Measurements from ENCODE around the gene THAP8.

THAP8 gene

DNA sequence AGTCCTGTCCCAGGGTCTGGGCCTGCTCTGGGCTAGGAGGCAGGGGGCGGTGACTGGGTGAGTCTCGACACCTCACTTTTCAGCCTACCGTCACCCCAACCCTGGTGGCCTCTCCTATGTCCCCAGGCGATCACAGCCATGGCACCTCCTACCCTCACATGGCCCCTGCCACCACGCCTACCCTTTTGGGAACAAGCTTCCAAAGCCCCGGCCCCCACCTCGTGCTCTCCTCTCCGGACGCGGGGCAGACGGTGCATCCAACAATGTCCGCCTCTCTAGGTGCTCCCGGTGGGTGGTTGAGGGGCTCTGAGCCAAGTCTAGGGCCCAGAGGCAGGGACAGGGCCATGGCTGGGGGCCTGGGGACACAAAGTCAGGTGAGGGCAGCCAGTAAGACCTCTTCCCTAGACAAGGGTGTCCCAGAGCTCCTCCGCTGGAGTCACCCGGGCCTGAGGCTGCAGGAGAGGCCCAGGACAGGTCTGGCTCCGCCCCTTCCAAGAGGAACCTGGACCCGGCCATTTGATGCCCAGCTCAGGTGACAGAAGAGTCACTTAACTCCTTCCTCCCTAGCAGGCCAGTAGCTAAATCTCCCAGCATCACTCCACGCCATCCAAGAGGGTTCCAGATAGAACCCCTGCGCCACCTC, 45.6 kb downstream of the THAP8 start, which contains the start of gene SYNE4:
Gene SYNE4 (minus strand): TSS at position 478 of the 643 bp plus-strand sequence. CDS start 132 bp downstream, at position 346.
- DNase-seq (ENCODE audit: low read depth, low spot score) = no peak
- no peak within 1 kb of the TSS for H3K4me3 ChIP-seq (ENCODE audit: low read length)

DNA sequence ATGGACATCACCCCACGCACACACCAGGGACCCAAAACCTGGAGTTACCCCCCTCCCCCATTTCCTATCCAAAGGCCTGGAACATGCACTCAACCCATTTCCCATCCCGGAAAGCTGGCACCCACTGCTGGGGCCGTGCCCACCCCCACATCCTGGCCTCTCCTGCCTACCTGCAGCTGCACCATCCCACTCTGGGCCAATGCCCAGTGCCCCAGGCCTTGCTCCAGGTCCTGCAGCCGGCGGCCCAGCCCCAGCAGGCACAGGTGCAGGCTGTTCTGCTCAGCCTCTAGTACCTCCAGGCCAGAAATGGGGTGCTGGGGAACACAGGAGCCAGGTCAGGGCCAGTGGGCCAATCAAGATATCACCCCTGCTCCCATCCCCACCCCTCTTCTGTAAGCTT, 47.1 kb downstream of the THAP8 start:
- no peak for DNase-seq (ENCODE audit: low read depth, low spot score)

DNA sequence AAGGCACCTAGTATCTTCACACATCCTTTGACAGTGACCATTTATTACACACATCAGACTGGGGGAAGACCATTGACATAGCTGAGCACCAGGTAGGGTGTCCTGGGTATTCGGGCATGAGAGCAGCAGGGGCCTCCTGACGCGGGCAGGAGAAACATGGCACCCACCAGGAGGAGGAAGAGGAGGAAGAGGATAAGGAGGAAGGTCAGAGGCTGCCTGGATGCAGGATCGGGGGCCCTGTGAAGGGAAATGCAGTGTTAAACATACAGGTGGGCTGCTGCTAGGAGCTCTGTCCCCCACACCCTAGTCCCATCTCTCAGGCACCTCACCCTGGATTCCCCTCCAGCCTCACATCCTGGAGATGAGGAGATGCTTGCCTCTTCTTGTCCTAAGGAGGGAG, 50.8 kb downstream of the THAP8 start:
- H3K4me3 ChIP-seq (ENCODE audit: low read length) = no peak overlapping the region
- DNase-seq (ENCODE audit: low read depth, low spot score) = no peak

More for the DNA sequence above, 47.1 kb downstream of the THAP8 start:
- H3K4me3 ChIP-seq (ENCODE audit: low read length) = no peak overlapping the region

DNA sequence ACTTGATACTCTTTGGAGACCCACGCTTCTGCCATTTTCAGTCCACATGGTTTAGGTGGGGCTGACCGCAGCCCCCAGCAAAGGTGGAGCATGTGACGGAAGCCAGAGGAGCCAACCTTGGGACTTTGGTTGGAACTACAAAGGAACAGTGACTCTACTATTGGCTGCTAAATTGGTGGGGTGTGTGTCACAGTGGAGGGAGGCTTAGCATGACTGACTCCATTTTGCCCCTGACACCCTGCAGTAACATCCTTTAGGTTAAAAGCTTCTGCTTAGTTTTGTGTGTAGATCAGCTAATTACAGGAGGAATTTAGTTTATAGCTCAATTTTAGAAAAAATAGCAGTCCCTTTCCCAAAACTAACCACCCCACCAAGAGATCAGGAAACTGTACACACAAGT, 52.5 kb downstream of the THAP8 start:
- H3K4me3 ChIP-seq (ENCODE audit: low read length) = no peak overlapping the region
- no peak for DNase-seq (ENCODE audit: low read depth, low spot score)

- no peak for DNase-seq (ENCODE audit: low read depth, low spot score)
- H3K4me3 ChIP-seq (ENCODE audit: low read length) = no peak overlapping the region
Observed at GRCh38 chr19:35996777-35997176, 57.3 kb downstream of the THAP8 start.

- H3K4me3 ChIP-seq (ENCODE audit: low read length) = peak within 1 kb of the TSS; percentile 81
- DNase-seq (ENCODE audit: low read depth, low spot score) = peak; percentile 84
Observed at GRCh38 chr19:35995048-35995993, 58.8 kb downstream of the THAP8 start, which contains the start of gene SDHAF1. TSS of gene SDHAF1 (plus strand) at chr19:35995188. CDS start at chr19:35995275, 87 bp downstream.

- no peak for DNase-seq (ENCODE audit: low read depth, low spot score)
- H3K4me3 ChIP-seq (ENCODE audit: low read length) = peak overlapping the region; percentile 81
Observed at GRCh38 chr19:35993923-35994598, 60.0 kb downstream of the THAP8 start.

GRCh38 chr19:35992907-35993765, 60.9 kb downstream of the THAP8 start:
- H3K4me3 ChIP-seq (ENCODE audit: low read length) = no peak overlapping the region
- DNase-seq (ENCODE audit: low read depth, low spot score) = no peak

DNA sequence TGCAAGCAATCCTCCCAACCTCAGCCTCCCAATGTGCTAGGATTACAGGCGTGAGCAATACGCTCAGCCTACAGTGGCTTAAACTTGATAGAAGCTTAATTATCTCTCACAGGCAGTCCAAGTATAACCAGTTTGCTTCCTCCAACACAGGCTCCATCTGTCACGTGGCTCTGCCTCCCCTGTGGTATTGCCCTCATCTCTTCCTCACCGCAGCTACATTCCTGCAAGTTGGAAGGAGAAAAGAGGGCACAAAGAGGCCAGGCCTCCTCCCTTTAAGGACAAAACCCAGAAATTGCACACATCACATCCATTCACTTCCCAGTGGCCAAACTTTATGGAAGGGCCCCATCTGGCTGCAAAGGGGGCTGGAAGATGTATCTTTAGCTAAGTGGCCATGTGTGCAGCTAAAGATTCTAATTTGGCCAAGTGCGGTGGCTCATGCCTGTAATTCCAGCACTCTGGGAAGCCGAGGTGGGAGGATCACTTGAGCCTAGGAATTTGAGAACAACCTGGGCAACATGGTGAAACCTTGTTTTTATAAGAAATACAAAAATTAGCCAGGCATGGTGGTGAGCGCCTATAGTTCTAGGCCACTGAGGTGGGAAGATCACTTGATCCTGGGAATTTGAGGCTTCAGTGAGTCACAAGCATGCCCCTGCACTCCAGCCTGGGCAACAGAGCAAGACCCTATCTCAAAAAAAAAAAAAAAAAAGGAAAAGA, 62.2 kb downstream of the THAP8 start:
- DNase-seq (ENCODE audit: low read depth, low spot score) = no peak
- no peak overlapping the region for H3K4me3 ChIP-seq (ENCODE audit: low read length)

DNA sequence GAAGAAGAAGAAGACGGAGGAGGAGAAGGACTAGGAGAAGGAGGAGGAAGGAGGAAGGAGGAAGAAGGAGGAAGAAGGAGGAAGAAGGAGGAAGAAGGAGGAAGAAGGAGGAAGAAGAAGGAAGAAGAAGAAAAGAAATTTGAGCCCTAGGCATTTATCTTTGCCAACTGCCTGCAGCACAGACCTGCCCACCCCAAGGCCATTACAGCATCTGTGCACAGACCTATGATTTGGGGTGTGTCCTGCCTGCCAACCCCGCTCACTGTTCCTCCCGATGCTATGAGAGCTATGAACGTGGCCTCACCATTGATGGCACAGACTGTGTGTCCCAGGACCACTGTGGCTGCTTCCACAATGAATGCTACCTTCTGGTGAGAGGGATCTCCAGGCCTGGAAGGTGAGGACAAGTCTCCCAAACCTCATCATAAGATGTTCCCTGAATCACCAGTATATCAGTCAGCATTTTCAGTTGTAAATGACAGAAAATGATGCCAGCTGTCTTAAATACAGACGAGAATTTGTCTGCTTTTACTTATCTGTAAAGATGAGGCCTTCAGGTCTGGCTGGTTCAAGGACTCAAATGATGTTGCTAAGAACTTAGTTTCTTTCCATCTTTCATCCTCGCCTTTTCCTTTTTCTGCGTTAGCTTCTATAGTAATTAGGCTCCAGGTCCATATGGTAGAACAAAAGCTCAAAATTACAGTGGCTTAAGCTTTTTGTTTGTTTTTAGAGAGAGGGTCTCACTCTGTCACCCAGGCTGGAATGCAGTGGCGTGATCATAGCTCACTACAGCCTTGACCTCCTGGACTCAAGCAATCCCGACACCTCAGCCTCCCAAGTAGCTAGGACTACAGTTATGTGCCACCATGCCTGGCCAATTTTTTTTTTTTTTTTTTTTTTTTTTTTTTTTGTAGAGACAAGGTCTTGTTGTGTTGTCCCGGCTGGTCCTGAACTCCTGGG, 63.0 kb downstream of the THAP8 start:
- DNase-seq (ENCODE audit: low read depth, low spot score) = no peak

DNA sequence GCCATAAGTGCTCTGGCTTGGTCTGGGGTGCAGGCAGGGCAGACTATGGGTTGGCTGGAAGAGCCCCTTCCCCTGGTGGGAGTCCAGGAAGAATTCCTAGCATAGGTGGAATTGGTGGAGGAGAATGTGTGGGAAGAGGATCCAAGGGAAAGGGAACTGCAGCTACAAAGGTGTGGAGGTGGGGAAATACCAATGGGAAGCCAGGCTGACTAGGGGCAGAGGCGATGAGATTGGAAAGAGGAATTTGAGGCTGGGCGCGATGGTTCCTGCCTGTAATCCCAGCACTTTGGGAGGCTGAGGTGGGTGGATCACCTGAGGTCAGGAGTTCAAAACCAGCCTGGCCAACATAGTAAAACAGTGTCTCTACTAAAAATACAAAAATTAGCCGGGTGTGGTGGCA, 63.9 kb downstream of the THAP8 start:
- H3K4me3 ChIP-seq (ENCODE audit: low read length) = no peak overlapping the region
- DNase-seq (ENCODE audit: low read depth, low spot score) = no peak

More for the DNA sequence above, 63.0 kb downstream of the THAP8 start:
- no peak overlapping the region for H3K4me3 ChIP-seq (ENCODE audit: low read length)

DNA sequence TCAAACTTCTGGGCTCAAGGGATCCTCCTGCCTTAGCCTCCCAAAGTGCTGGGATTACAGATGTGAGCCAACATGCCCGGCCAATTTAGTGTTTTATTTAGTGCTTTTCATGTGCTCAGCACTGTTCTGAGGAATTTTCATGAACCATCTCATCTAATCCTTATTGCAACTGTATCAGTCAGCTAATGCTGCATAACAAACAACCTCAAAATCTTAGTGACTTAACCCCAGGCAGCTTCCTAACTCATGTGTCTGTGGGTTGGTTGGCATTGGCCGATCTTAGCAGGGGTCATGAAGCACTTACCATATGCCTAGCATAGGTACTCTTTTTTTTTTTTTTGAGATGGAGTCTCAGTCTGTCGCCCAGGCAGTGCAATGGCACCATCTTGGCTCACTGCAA, 65.3 kb downstream of the THAP8 start:
- DNase-seq (ENCODE audit: low read depth, low spot score) = no peak
- H3K4me3 ChIP-seq (ENCODE audit: low read length) = no peak overlapping the region

DNA sequence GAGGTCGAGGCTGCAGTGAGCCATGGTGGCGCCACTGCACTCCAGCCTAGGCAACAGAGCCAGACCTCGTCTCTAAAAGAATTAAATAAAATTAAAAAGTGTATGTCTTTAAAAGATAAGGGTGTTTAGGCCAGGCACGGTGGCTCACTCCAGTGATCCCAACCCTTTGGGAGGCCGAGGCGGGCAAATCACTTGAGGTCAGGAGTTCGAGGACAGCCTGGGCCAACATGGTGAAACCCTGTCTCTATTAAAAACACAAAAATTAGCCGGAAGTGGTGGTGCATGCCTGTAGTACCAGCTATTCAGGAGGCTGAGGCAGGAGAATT, 66.6 kb downstream of the THAP8 start:
- no peak for DNase-seq (ENCODE audit: low read depth, low spot score)
- peak overlapping the region; percentile 51 for H3K4me3 ChIP-seq (ENCODE audit: low read length)

GRCh38 chr19:35986664-35987570, 67.2 kb downstream of the THAP8 start:
- DNase-seq (ENCODE audit: low read depth, low spot score) = no peak
- peak overlapping the region; percentile 51 for H3K4me3 ChIP-seq (ENCODE audit: low read length)

- no peak overlapping the region for H3K4me3 ChIP-seq (ENCODE audit: low read length)
- no peak for DNase-seq (ENCODE audit: low read depth, low spot score)
Observed at GRCh38 chr19:35986111-35986510, 68.0 kb downstream of the THAP8 start.
